PC-9 (cell line): ENCODE data around the gene RBM8A. TPM values are rescaled to one million over a fixed set of nuclear protein-coding genes. Genes with fewer than 3 reads are reported as not detected.

Experiments
- BruUV-seq: library from RNA; stranded (reverse); fragments of 400-500 nt; replicated peaks from 2 replicates; lab custom pipeline; 2021; lab: Mats Ljungman, UMichigan
- CTCF ChIA-PET: fragments of 300-600 bp; sonication (Branson Sonifier 250); formaldehyde crosslinking; loops from one replicate; lab custom pipeline; 2022; ENCODE audit warnings: antibody characterized with exemption; lab: Charles Lee
- POLR2A ChIA-PET: fragments of 300-600 bp; sonication (Branson Sonifier 250); formaldehyde crosslinking; loops from one replicate; lab custom pipeline; 2022; ENCODE audit warnings: antibody characterized with exemption; ENCODE audit not compliant: unreplicated experiment; lab: Charles Lee
- DNase-seq, 2 experiments: peaks; one replicate each; pipeline versions ENCODE4 v3.0.0 to v3.0.0-alpha.2; 2015 to 2022; ENCODE audit warnings: mixed read lengths in 1 of 2
- H2AFZ ChIP-seq: fragments of 200-600 bp; sonication (generic); 2 replicates; pipeline ENCODE4 v1.8.1; 2017; ENCODE audit warnings: antibody characterized with exemption
- H3F3A ChIP-seq: fragments of 200-600 bp; sonication (generic); 2 replicates; pipeline ENCODE4 v1.8.1; 2017; ENCODE audit warnings: antibody characterized with exemption, mild to moderate bottlenecking, low read depth; ENCODE audit not compliant: insufficient read depth
- H3K27ac ChIP-seq: fragments of 200-600 bp; sonication (generic); 2 replicates; pipeline ENCODE4 v1.6.1; 2016; ENCODE audit warnings: mixed run types
- H3K27me3 ChIP-seq: fragments of 200-600 bp; sonication (generic); 2 replicates; pipeline ENCODE4 v1.6.1; 2016; ENCODE audit warnings: low read depth, mixed run types; ENCODE audit not compliant: insufficient read depth
- H3K36me3 ChIP-seq: fragments of 200-600 bp; sonication (generic); 2 replicates; pipeline ENCODE4 v1.6.1; 2016; ENCODE audit warnings: low read depth, mixed run types
- H3K4me1 ChIP-seq: fragments of 200-600 bp; sonication (generic); replicated peaks from 2 replicates; pipeline ENCODE4 v1.6.1; 2016; ENCODE audit warnings: mixed run types; ENCODE audit not compliant: insufficient read depth
- H3K4me2 ChIP-seq: fragments of 200-600 bp; sonication (generic); 2 replicates; pipeline ENCODE4 v1.6.1; 2017; ENCODE audit warnings: mixed run types
- H3K4me3 ChIP-seq: fragments of 200-600 bp; sonication (generic); 2 replicates; pipeline ENCODE4 v1.6.1; 2016; ENCODE audit warnings: mixed run types
- H3K79me2 ChIP-seq: fragments of 200-600 bp; sonication (generic); 2 replicates; pipeline ENCODE4 v1.6.1; 2017; ENCODE audit warnings: low read depth, mixed run types
- H3K9me2 ChIP-seq: fragments of 200-600 bp; sonication (generic); 2 replicates; pipeline ENCODE4 v1.8.1; 2017; ENCODE audit warnings: mild to moderate bottlenecking; ENCODE audit not compliant: insufficient read depth
- H3K9me3 ChIP-seq: fragments of 200-600 bp; sonication (generic); 2 replicates; pipeline ENCODE4 v1.8.1; 2016; ENCODE audit warnings: low read depth; ENCODE audit not compliant: insufficient read depth
- H4K20me1 ChIP-seq: fragments of 200-600 bp; sonication (generic); 2 replicates; pipeline ENCODE4 v1.8.1; 2017; ENCODE audit not compliant: insufficient read depth
- CTCF ChIP-seq: fragments of 200-600 bp; sonication (generic); conservative IDR thresholded peaks from 2 replicates; pipeline ENCODE4 v1.6.1; 2017; ENCODE audit warnings: mixed run types, antibody characterized with exemption, mild to moderate bottlenecking, moderate library complexity
- EZH2 ChIP-seq: fragments of 200-600 bp; sonication (generic); IDR thresholded peaks from 2 replicates; pipeline ENCODE4 v1.8.0; 2017; ENCODE audit warnings: antibody characterized with exemption, low read depth
- intact Hi-C: fragments of 100-400 bp; cut with micrococcal nuclease; formaldehyde crosslinking; loops from one replicate; pipeline ENCODE4 v1.10.0; 2022; ENCODE audit not compliant: unreplicated experiment
- total RNA-seq: library from RNA; stranded (reverse); gene quantifications from 2 replicates; pipeline ENCODE4 v1.2.3, GENCODE V29; 2021

Gene RBM8A
- total RNA-seq, 1 experiment from 2014 or later: 129 TPM

- intact Hi-C loops: loop anchor here (5.0 kb wide), 2 partner anchors 60 to 95 kb away; no protein-coding TSS in a partner anchor
- Histone ChIP-seq H3K27me3 (no peaks in the 10 kb centered on the region), H3K4me3 (peak overlapping the region; percentile 80), H3K36me3 (peaks cover 8% of the 10 kb centered on the region; the same call in 1 of the 2 replicates), H3K4me2 (peak overlapping the region; percentile 98), H3K79me2 (peaks cover 10% of the 10 kb centered on the region), H3K27ac (no peak overlapping the region), H2AFZ (peak overlapping the region; percentile 96), H3K9me2 (no peaks in the 10 kb centered on the region), H4K20me1 (no peaks in the 10 kb centered on the region), H3F3A (peaks cover 36% of the 10 kb centered on the region), H3K9me3 (no peaks in the 10 kb centered on the region), H3K4me1 (peaks cover 11% of the 10 kb centered on the region)
- no TSS peak for BruUV-seq
- no peak for TF ChIP-seq CTCF
- TF ChIP-seq EZH2: no peak
- CTCF ChIA-PET: interaction anchor here (0.6 kb wide), 1 partner anchor 10 kb away, joined by 8 read pairs; no protein-coding TSS in a partner anchor
- no peak for DNase-seq
- POLR2A ChIA-PET: no interaction called here
These were observed 9.7 kb downstream of the RBM8A start for GRCh38 chr1:145917595-145917994.

- BruUV-seq: no TSS peak
- H3K27me3 ChIP-seq: no peaks in the 10 kb centered on the region
- ChIA-PET CTCF (no interaction called here), POLR2A (no interaction called here)
- H3K9me2 ChIP-seq: no peaks in the 10 kb centered on the region
- H3F3A ChIP-seq: peaks cover 29% of the 10 kb centered on the region
- no peak for DNase-seq
- H3K79me2 ChIP-seq: peaks cover 10% of the 10 kb centered on the region
- intact Hi-C loops: loop anchor here (5.0 kb wide), 2 partner anchors 61 to 96 kb away; no protein-coding TSS in a partner anchor
- H3K27ac ChIP-seq: no peak overlapping the region
- no peaks in the 10 kb centered on the region for H4K20me1 ChIP-seq
- no peaks in the 10 kb centered on the region for H3K9me3 ChIP-seq
- H3K4me3 ChIP-seq: no peak overlapping the region; the same call in 1 of the 2 replicates
- H2AFZ ChIP-seq: no peak overlapping the region
- peaks cover 8% of the 10 kb centered on the region; the same call in 1 of the 2 replicates for H3K36me3 ChIP-seq
- peaks cover 11% of the 10 kb centered on the region for H3K4me1 ChIP-seq
- no peak overlapping the region for H3K4me2 ChIP-seq
- TF ChIP-seq EZH2 (no peak), CTCF (no peak)
These were observed 10.5 kb downstream of the RBM8A start for GRCh38 chr1:145916745-145917144.

DNA sequence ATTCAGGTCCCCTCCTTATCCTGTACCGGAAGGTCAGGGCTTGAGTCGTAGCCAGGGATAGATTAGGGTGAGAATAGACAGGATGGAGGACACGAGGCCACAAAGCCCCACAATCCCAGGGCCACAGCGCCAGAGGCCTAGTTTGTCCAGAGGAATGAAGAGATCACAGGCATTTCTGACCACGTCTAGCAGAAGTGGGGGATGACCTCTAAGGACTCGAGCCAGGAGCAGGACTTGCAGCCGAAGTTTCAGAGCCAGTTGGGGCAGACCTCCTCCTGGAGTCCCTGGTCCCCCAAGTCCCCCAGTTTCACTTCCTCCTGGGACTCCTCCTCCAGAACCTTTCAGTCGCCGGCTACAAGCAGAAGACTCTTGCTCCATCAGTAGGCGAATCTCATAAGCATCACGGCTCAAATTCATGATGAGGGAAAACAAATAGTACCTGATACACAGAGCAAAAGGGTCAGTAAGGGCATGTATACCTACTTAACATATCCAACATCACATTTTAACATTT, 15.1 kb downstream of the RBM8A start:
- H3F3A ChIP-seq: peaks cover 6% of the 10 kb centered on the region; the same call in 1 of the 2 replicates
- peaks cover 5% of the 10 kb centered on the region; the same call in 1 of the 2 replicates for H3K4me1 ChIP-seq
- H3K27ac ChIP-seq: no peak overlapping the region
- H3K4me3 ChIP-seq: no peak overlapping the region
- BruUV-seq: no TSS peak
- H4K20me1 ChIP-seq: no peaks in the 10 kb centered on the region
- no peak overlapping the region for H3K4me2 ChIP-seq
- peaks cover 15% of the 10 kb centered on the region; the same call in 1 of the 2 replicates for H3K36me3 ChIP-seq
- no peaks in the 10 kb centered on the region for H3K9me2 ChIP-seq
- ChIA-PET POLR2A (no interaction called here), CTCF (interaction anchor here (0.7 kb wide), 1 partner anchor 67 kb away, joined by 9 read pairs; the partner anchor contains the start of gene NUDT17)
- no peak overlapping the region for H2AFZ ChIP-seq
- TF ChIP-seq CTCF (no peak), EZH2 (no peak)
- intact Hi-C loops: no loop called here
- no peaks in the 10 kb centered on the region for H3K79me2 ChIP-seq
- no peaks in the 10 kb centered on the region for H3K27me3 ChIP-seq
- no peaks in the 10 kb centered on the region for H3K9me3 ChIP-seq
- DNase-seq: no peak
